Esophagus squamous epithelium (tissue), 4 donors: ENCODE results near the gene LARGE1.

Experiments used
- CTCF ChIP-seq, 6 experiments: fragments of 450-650 bp in 4 of 6; fragments of 200-600 bp in 2 of 6; sonication (generic) in 2 of 6; IDR thresholded peaks; one replicate each; pipeline ENCODE4 v1.5.1; 2016 to 2019; ENCODE audit warnings: antibody characterized with exemption in 6 of 6, mild to moderate bottlenecking in 4 of 6, moderate library complexity in 4 of 6
- POLR2A ChIP-seq, 4 donors: fragments of 450-650 bp; IDR thresholded peaks; one replicate each; pipeline ENCODE4 v1.6.1; 2017; ENCODE audit warnings: antibody characterized with exemption in 4 of 4, mild to moderate bottlenecking in 4 of 4, moderate library complexity in 3 of 4

GRCh38 chr22:33578752-33579151 lies 341.5 kb downstream of the LARGE1 start:
- TF ChIP-seq CTCF (IDR thresholded peaks at IDR 0.05) (no peak), POLR2A (IDR thresholded peaks at IDR 0.05) (no peak)
